Stimulated activated CD4-positive, alpha-beta T cell treated with anti-CD3 and anti-CD28 coated beads, Interleukin-1b, Interleukin-23, amount 100 ng/mL, for 4 hours (primary cell): Measurements from ENCODE around the gene FNDC10.
"Not testable (repeated sequence)": the region's sequence is repeated elsewhere in the genome, so short reads cannot be mapped to it uniquely, and the experiment has no call there.

ENCODE experiments used
- DNase-seq, 2 donors: peaks; one replicate each; pipeline ENCODE4 v3.0.0-alpha.2; 2020; ENCODE audit warnings: low read depth in 2 of 2

The FNDC10 gene

GRCh38 chr1:1567152-1567875, 32.6 kb downstream of the FNDC10 start:
- no peak for DNase-seq

- no peak for DNase-seq
Measured at GRCh38 chr1:1565340-1565739, 34.6 kb downstream of the FNDC10 start.

- DNase-seq = no peak
Measured at GRCh38 chr1:1564268-1564667, 35.7 kb downstream of the FNDC10 start.

GRCh38 chr1:1563688-1564087, 36.2 kb downstream of the FNDC10 start:
- DNase-seq = no peak

GRCh38 chr1:1562556-1563195, 37.3 kb downstream of the FNDC10 start:
- no peak for DNase-seq

GRCh38 chr1:1561801-1562470, 38.0 kb downstream of the FNDC10 start:
- DNase-seq = no peak

- DNase-seq = no peak
Measured at GRCh38 chr1:1560178-1560577, 39.8 kb downstream of the FNDC10 start.

GRCh38 chr1:1559066-1559465, 40.9 kb downstream of the FNDC10 start:
- no peak for DNase-seq

- no peak for DNase-seq
Measured at GRCh38 chr1:1558591-1558990, 41.3 kb downstream of the FNDC10 start.

- not testable (repeated sequence) for DNase-seq
Measured at GRCh38 chr1:1557688-1558087, 42.2 kb downstream of the FNDC10 start.

GRCh38 chr1:1556961-1557360, 43.0 kb downstream of the FNDC10 start:
- DNase-seq = not testable (repeated sequence)

- DNase-seq = no peak
Measured at GRCh38 chr1:1556505-1556904, 43.4 kb downstream of the FNDC10 start.

GRCh38 chr1:1554926-1555915, 44.7 kb downstream of the FNDC10 start:
- DNase-seq = no peak

GRCh38 chr1:1554550-1554925, 45.4 kb downstream of the FNDC10 start:
- DNase-seq = no peak

- DNase-seq = no peak
Measured at GRCh38 chr1:1553821-1554494, 46.0 kb downstream of the FNDC10 start.

- DNase-seq = no peak
Measured at GRCh38 chr1:1552263-1552639, 47.7 kb downstream of the FNDC10 start.

GRCh38 chr1:1551524-1552262, 48.2 kb downstream of the FNDC10 start:
- no peak for DNase-seq

GRCh38 chr1:1550591-1551432, 49.1 kb downstream of the FNDC10 start:
- DNase-seq = no peak

GRCh38 chr1:1550087-1550486, 49.8 kb downstream of the FNDC10 start:
- DNase-seq = no peak

GRCh38 chr1:1548591-1548990, 51.3 kb downstream of the FNDC10 start:
- no peak for DNase-seq
